H9 (cell line): Measurements from ENCODE around the gene RNF125. TPM values are rescaled to one million over a fixed set of nuclear protein-coding genes. Genes with fewer than 3 reads are reported as not detected.

Experiments
- DNase-seq: peaks from one replicate; pipeline ENCODE4 v3.0.0-alpha.2; 2017
- H2AFZ ChIP-seq: one replicate; pipeline ENCODE4 v1.6.1; 2013; ENCODE audit warnings: mild to moderate bottlenecking, low read length, control low read depth, moderate library complexity
- H2AK5ac ChIP-seq: 2 replicates; pipeline ENCODE4 v1.6.1; 2013; ENCODE audit warnings: low read length, control low read depth, mixed read lengths; ENCODE audit not compliant: insufficient read length
- H2BK120ac ChIP-seq: one replicate; pipeline ENCODE4 v1.6.1; 2013; ENCODE audit warnings: low read depth, mild to moderate bottlenecking, low read length, control low read depth, inconsistent platforms; ENCODE audit not compliant: poor library complexity, severe bottlenecking
- H2BK12ac ChIP-seq: 2 replicates; pipeline ENCODE4 v1.6.1; 2013; ENCODE audit warnings: low read length, control low read depth, mixed read lengths, low read depth; ENCODE audit not compliant: insufficient read length
- H2BK15ac ChIP-seq: 2 replicates; pipeline ENCODE4 v1.6.1; 2013; ENCODE audit warnings: low read depth, low read length, control low read depth
- H2BK20ac ChIP-seq: one replicate; pipeline ENCODE4 v1.6.1; 2013; ENCODE audit warnings: low read depth, mild to moderate bottlenecking, low read length, control low read depth, inconsistent platforms; ENCODE audit not compliant: poor library complexity, severe bottlenecking
- H2BK5ac ChIP-seq: 2 replicates; pipeline ENCODE4 v1.6.1; 2013; ENCODE audit warnings: low read length, control low read depth, mixed read lengths; ENCODE audit not compliant: insufficient read length
- H3K14ac ChIP-seq: 2 replicates; pipeline ENCODE4 v1.6.1; 2013; ENCODE audit warnings: low read length, control low read depth; ENCODE audit not compliant: insufficient read depth
- H3K18ac ChIP-seq: 2 replicates; pipeline ENCODE4 v1.6.1; 2013; ENCODE audit warnings: low read depth, mild to moderate bottlenecking, mixed read lengths, low read length, control low read depth; ENCODE audit not compliant: insufficient read length
- H3K23ac ChIP-seq: 2 replicates; pipeline ENCODE4 v1.6.1; 2013; ENCODE audit warnings: low read length, control low read depth, mixed read lengths, low read depth; ENCODE audit not compliant: insufficient read length
- H3K23me2 ChIP-seq: 2 replicates; pipeline ENCODE4 v1.6.1; 2013; ENCODE audit warnings: low read depth, mild to moderate bottlenecking, mixed read lengths, low read length, control low read depth; ENCODE audit not compliant: insufficient read length, poor library complexity, severe bottlenecking
- H3K27ac ChIP-seq: 2 replicates; pipeline ENCODE4 v1.5.1; 2013; ENCODE audit warnings: low read length, control low read depth, mixed read lengths, low read depth; ENCODE audit not compliant: insufficient read length
- H3K27me3 ChIP-seq: 2 replicates; pipeline ENCODE4 v1.6.1; 2013; ENCODE audit warnings: low read length, control low read depth, inconsistent platforms; ENCODE audit not compliant: insufficient read depth
- H3K4ac ChIP-seq: 2 replicates; pipeline ENCODE4 v1.6.1; 2013; ENCODE audit warnings: low read depth, mild to moderate bottlenecking, control low read depth, inconsistent platforms, low read length, moderate library complexity
- H3K4me1 ChIP-seq: 2 replicates; pipeline ENCODE4 v1.6.1; 2013; ENCODE audit warnings: low read length, control low read depth, inconsistent platforms; ENCODE audit not compliant: insufficient read depth
- H3K4me2 ChIP-seq: 2 replicates; pipeline ENCODE4 v1.6.1; 2013; ENCODE audit warnings: low read length, control low read depth, mixed read lengths; ENCODE audit not compliant: insufficient read length, insufficient read depth
- H3K56ac ChIP-seq: 2 replicates; pipeline ENCODE4 v1.6.1; 2013; ENCODE audit warnings: low read depth, mild to moderate bottlenecking, mixed read lengths, low read length, control low read depth; ENCODE audit not compliant: insufficient read length
- H3K79me1 ChIP-seq: 2 replicates; pipeline ENCODE4 v1.6.1; 2013; ENCODE audit warnings: low read depth, mild to moderate bottlenecking, moderate library complexity, low read length, control low read depth, inconsistent platforms; ENCODE audit not compliant: insufficient read depth, poor library complexity, severe bottlenecking
- H3K79me2 ChIP-seq: 2 replicates; pipeline ENCODE4 v1.6.1; 2013; ENCODE audit warnings: low read length, control low read depth, inconsistent platforms; ENCODE audit not compliant: insufficient read depth
- H3K9ac ChIP-seq: 2 replicates; pipeline ENCODE4 v1.6.1; 2013; ENCODE audit warnings: low read length, control low read depth, mixed read lengths; ENCODE audit not compliant: insufficient read length; ENCODE audit errors: extremely low read depth
- H3K9me3 ChIP-seq: one replicate; pipeline ENCODE4 v1.6.1; 2013; ENCODE audit warnings: low read depth, low read length, inconsistent platforms; ENCODE audit not compliant: control insufficient read depth
- H3T11ph ChIP-seq: one replicate; pipeline ENCODE4 v1.6.1; 2013; ENCODE audit warnings: mild to moderate bottlenecking, low read length, control low read depth, inconsistent platforms
- H4K20me1 ChIP-seq: one replicate; pipeline ENCODE4 v1.6.1; 2013; ENCODE audit not compliant: control insufficient read depth, insufficient read length, insufficient read depth
- H4K5ac ChIP-seq: 2 replicates; pipeline ENCODE4 v1.6.1; 2013; ENCODE audit warnings: low read depth, mild to moderate bottlenecking, mixed read lengths, low read length, control low read depth; ENCODE audit not compliant: insufficient read length
- H4K8ac ChIP-seq: replicated peaks from 2 replicates; pipeline ENCODE4 v1.6.1; 2013; ENCODE audit warnings: low read length, control low read depth, mixed read lengths, low read depth; ENCODE audit not compliant: insufficient read length
- H4K91ac ChIP-seq: 2 replicates; pipeline ENCODE4 v1.6.1; 2013; ENCODE audit warnings: low read depth, mild to moderate bottlenecking, moderate library complexity, mixed read lengths, low read length, control low read depth; ENCODE audit not compliant: insufficient read length
- H3K27ac Mint-ChIP-seq, 3 experiments: 2 replicates in 2 of 3; 3 replicates in 1 of 3; pipeline ENCODE4 v1.8.0; 2020 to 2021; ENCODE audit warnings: mixed read lengths in 3 of 3, mild to moderate bottlenecking in 1 of 3, moderate library complexity in 1 of 3
- H3K27me3 Mint-ChIP-seq: 2 replicates; pipeline ENCODE4 v1.8.0; 2021; ENCODE audit warnings: low read depth, mild to moderate bottlenecking, moderate library complexity, mixed read lengths
- H3K36me3 Mint-ChIP-seq, 3 experiments: 2 replicates in 2 of 3; 3 replicates in 1 of 3; pipeline ENCODE4 v1.8.0; 2020 to 2021; ENCODE audit warnings: low read depth in 3 of 3, mixed read lengths in 3 of 3; ENCODE audit not compliant: insufficient read depth in 1 of 3
- H3K4me1 Mint-ChIP-seq, 2 experiments: 2 replicates each; pipeline ENCODE4 v1.8.0; 2020; ENCODE audit warnings: mixed read lengths in 2 of 2
- H3K4me3 Mint-ChIP-seq, 2 experiments: 2 replicates in 1 of 2; 3 replicates in 1 of 2; pipeline ENCODE4 v1.8.0; 2020 to 2021; ENCODE audit warnings: mild to moderate bottlenecking in 2 of 2, mixed read lengths in 2 of 2, moderate library complexity in 1 of 2
- H3K9me3 Mint-ChIP-seq, 2 experiments: 2 replicates in 1 of 2; 3 replicates in 1 of 2; pipeline ENCODE4 v1.8.0; 2020; ENCODE audit warnings: mild to moderate bottlenecking in 2 of 2, mixed read lengths in 2 of 2, moderate library complexity in 1 of 2
- WGBS: extraction: QIAGEN DNeasy Blood & Tissue Kit; methylation state at CpG from one replicate; pipeline ENCODE4 v1.1.7; 2013; ENCODE audit warnings: missing lambda C conversion rate, low lambda C conversion rate, mixed read lengths; ENCODE audit not compliant: insufficient read length; ENCODE audit errors: extremely low coverage; 5-methylcytosine and 5-hydroxymethylcytosine counted together
- total RNA-seq: library from RNA; stranded (reverse); gene quantifications from 2 replicates; pipeline ENCODE4 v1.2.1, GENCODE V29; 2021
- TF ChIP-seq, protein P1 (sequence below): fragments of 200-600 bp; sonication (generic); conservative IDR thresholded peaks from 3 replicates; pipeline ENCODE4 v1.8.0; 2021; ENCODE audit warnings: antibody characterized with exemption, mild to moderate bottlenecking

Gene RNF125
- total RNA-seq, 1 experiment from 2014 or later = 8.3 TPM

GRCh38 chr18:31983976-31984375 lies 34.6 kb upstream of the RNF125 start:
- Histone ChIP-seq H3K4me1 (no peaks in the 10 kb centered on the region), H2BK20ac (no peak overlapping the region), H3K4ac (no peak overlapping the region), H3K14ac (no peak overlapping the region), H2BK5ac (no peak overlapping the region), H2BK12ac (no peak overlapping the region), H4K20me1 (no peaks in the 10 kb centered on the region), H3K27me3 (no peaks in the 10 kb centered on the region), H4K5ac (no peak overlapping the region), H4K91ac (no peak overlapping the region), H3K79me2 (no peaks in the 10 kb centered on the region), H3K56ac (no peak overlapping the region), H3K27ac (no peak overlapping the region), H3K23me2 (no peaks in the 10 kb centered on the region), H3K23ac (no peak overlapping the region), H3K18ac (no peak overlapping the region), H2BK15ac (no peak overlapping the region), H3K4me2 (no peak overlapping the region), H3K9me3 (no peaks in the 10 kb centered on the region), H2AFZ (no peak overlapping the region), H3K79me1 (no peaks in the 10 kb centered on the region), H3K9ac (no peak overlapping the region), H4K8ac (no peak overlapping the region), H2BK120ac (no peak overlapping the region), H3T11ph (no peak overlapping the region), H2AK5ac (no peak overlapping the region)
- TF ChIP-seq, protein P1, sequence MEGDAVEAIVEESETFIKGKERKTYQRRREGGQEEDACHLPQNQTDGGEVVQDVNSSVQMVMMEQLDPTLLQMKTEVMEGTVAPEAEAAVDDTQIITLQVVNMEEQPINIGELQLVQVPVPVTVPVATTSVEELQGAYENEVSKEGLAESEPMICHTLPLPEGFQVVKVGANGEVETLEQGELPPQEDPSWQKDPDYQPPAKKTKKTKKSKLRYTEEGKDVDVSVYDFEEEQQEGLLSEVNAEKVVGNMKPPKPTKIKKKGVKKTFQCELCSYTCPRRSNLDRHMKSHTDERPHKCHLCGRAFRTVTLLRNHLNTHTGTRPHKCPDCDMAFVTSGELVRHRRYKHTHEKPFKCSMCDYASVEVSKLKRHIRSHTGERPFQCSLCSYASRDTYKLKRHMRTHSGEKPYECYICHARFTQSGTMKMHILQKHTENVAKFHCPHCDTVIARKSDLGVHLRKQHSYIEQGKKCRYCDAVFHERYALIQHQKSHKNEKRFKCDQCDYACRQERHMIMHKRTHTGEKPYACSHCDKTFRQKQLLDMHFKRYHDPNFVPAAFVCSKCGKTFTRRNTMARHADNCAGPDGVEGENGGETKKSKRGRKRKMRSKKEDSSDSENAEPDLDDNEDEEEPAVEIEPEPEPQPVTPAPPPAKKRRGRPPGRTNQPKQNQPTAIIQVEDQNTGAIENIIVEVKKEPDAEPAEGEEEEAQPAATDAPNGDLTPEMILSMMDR = no peak
- H3K27ac Mint-ChIP-seq = no peak overlapping the region
- WGBS = no CpG with 5 or more reads among the region's 5 CpGs
- H3K4me1 Mint-ChIP-seq = no peaks in the 10 kb centered on the region
- H3K27me3 Mint-ChIP-seq = no peaks in the 10 kb centered on the region
- peaks cover 5 to 6% of the 10 kb centered on the region in 2 experiments for H3K9me3 Mint-ChIP-seq
- H3K4me3 Mint-ChIP-seq = no peak overlapping the region
- no peak for DNase-seq
- H3K36me3 Mint-ChIP-seq = peaks cover under 1 to 6% (median under 1%) of the 10 kb centered on the region in 3 experiments; a peak in 4 of 7 replicates
